HL-60 (cell line): Measurements from ENCODE around the gene MTCH2.

Experiments used
- DNase-seq, 2 experiments: peaks; one replicate each; pipeline ENCODE4 v3.0.0-alpha.2; 2010 to 2020; ENCODE audit warnings: low read depth in 1 of 2, low spot score in 1 of 2
- H3K27ac ChIP-seq: fragments of 250-450 bp; sonication (Bioruptor Pico); replicated peaks from 2 replicates; pipeline ENCODE4 v1.5.1; 2020; ENCODE audit warnings: mild to moderate bottlenecking, moderate library complexity
- H3K27me3 ChIP-seq: fragments of 250-450 bp; sonication (Bioruptor Pico); 2 replicates; pipeline ENCODE4 v1.5.1; 2021; ENCODE audit warnings: mild to moderate bottlenecking, moderate library complexity; ENCODE audit not compliant: insufficient read depth, poor library complexity, severe bottlenecking
- H3K4me3 ChIP-seq: replicated peaks from 2 replicates; pipeline ENCODE4 v1.5.1; 2011; ENCODE audit warnings: mild to moderate bottlenecking, control low read depth, low read length; ENCODE audit not compliant: insufficient read depth
- CTCF ChIP-seq: IDR thresholded peaks from one replicate; pipeline ENCODE4 v1.5.1; 2011; ENCODE audit warnings: low read length, control low read depth, inconsistent platforms; ENCODE audit not compliant: insufficient read depth
- GABPA ChIP-seq: IDR thresholded peaks from 2 replicates; pipeline ENCODE4 v1.6.1; 2012; ENCODE audit warnings: low read depth
- POLR2AphosphoS5 ChIP-seq: IDR thresholded peaks from 2 replicates; pipeline ENCODE4 v1.6.1; 2012; ENCODE audit warnings: low read depth
- REST ChIP-seq: IDR thresholded peaks from 2 replicates; pipeline ENCODE4 v1.6.1; 2012; ENCODE audit warnings: low read depth; ENCODE audit not compliant: insufficient replicate concordance
- SPI1 ChIP-seq: IDR thresholded peaks from 2 replicates; pipeline ENCODE4 v1.6.1; 2012; ENCODE audit warnings: low read depth, mild to moderate bottlenecking, borderline replicate concordance

Gene MTCH2

GRCh38 chr11:47578524-47579494 is 63.5 kb downstream of the MTCH2 start, which contains the start of the genes KBTBD4 and NDUFS3:
Gene KBTBD4, minus strand, starts transcription at chr11:47578970. Its CDS starts 19 bp downstream, at chr11:47578951.
Gene NDUFS3, plus strand, starts transcription at chr11:47579074. Its CDS starts 18 bp downstream, at chr11:47579092.
- no peaks in the 10 kb centered on the region for H3K27me3 ChIP-seq
- peak within 1 kb of the TSS; percentile 90 for H3K27ac ChIP-seq
- no peak for TF ChIP-seq CTCF
- peak; percentile 77 for TF ChIP-seq REST
- TF ChIP-seq POLR2AphosphoS5, result peak; percentile 98
- peak; percentile 100 for TF ChIP-seq GABPA
- TF ChIP-seq SPI1, result peak; percentile 44; the same call in 1 of the 2 replicates
- H3K4me3 ChIP-seq, result peak within 1 kb of the TSS; percentile 85
- DNase-seq, result peak; percentile 85 to 89

GRCh38 chr11:47577460-47578041 is 64.8 kb downstream of the MTCH2 start:
- no peak overlapping the region for H3K27ac ChIP-seq

More at GRCh38 chr11:47577460-47578041, 64.8 kb downstream of the MTCH2 start:
- H3K27me3 ChIP-seq, result no peaks in the 10 kb centered on the region
- TF ChIP-seq SPI1, result no peak
- TF ChIP-seq REST, result no peak
- no peak for TF ChIP-seq CTCF
- no peak for TF ChIP-seq POLR2AphosphoS5
- no peak for TF ChIP-seq GABPA
- no peak for DNase-seq
- H3K4me3 ChIP-seq, result no peak overlapping the region
